Cardiac fibroblast (primary cell): Measurements from ENCODE around the gene WDR7.

Experiments used
- DNase-seq, 2 donors: peaks; one replicate each; pipeline versions ENCODE4 v3.0.0 to v3.0.0-alpha.2; 2010; ENCODE audit warnings: low read depth in 2 of 2
- H3K4me3 ChIP-seq, 2 donors: replicated peaks in 1 of 2; 1 replicate in 1 of 2; 2 replicates in 1 of 2; pipeline ENCODE4 v1.5.1; 2011; ENCODE audit warnings: low read depth in 2 of 2, low read length in 2 of 2, mild to moderate bottlenecking in 2 of 2, moderate library complexity in 1 of 2
- CTCF ChIP-seq: IDR thresholded peaks from one replicate; pipeline ENCODE4 v1.5.1; 2011; ENCODE audit warnings: low read depth, mild to moderate bottlenecking, low read length, inconsistent platforms

The WDR7 gene

GRCh38 chr18:56937874-56938430 lies 286.8 kb downstream of the WDR7 start:
- peak; percentile 13 to 17 for DNase-seq
- TF ChIP-seq CTCF, result no peak
- H3K4me3 ChIP-seq, result no peak overlapping the region

GRCh38 chr18:56945171-56946083 lies 294.3 kb downstream of the WDR7 start:
- no peak overlapping the region for H3K4me3 ChIP-seq
- DNase-seq, result peak in 1 of 2 donors; percentile 10
- TF ChIP-seq CTCF, result no peak

- TF ChIP-seq CTCF, result no peak
- H3K4me3 ChIP-seq, result no peak overlapping the region
These were observed 296.1 kb downstream of the WDR7 start for GRCh38 chr18:56947236-56947635.

GRCh38 chr18:56952026-56952425 lies 300.9 kb downstream of the WDR7 start:
- no peak for DNase-seq
- no peak overlapping the region for H3K4me3 ChIP-seq
- TF ChIP-seq CTCF, result no peak

More at GRCh38 chr18:56947236-56947635, 296.1 kb downstream of the WDR7 start:
- DNase-seq, result no peak

- DNase-seq, result peak in 1 of 2 donors; percentile 13
- no peak for TF ChIP-seq CTCF
These were observed 302.5 kb downstream of the WDR7 start for GRCh38 chr18:56953428-56954198.

GRCh38 chr18:56955490-56955889 lies 304.3 kb downstream of the WDR7 start:
- DNase-seq, result no peak
- no peak for TF ChIP-seq CTCF

More at GRCh38 chr18:56953428-56954198, 302.5 kb downstream of the WDR7 start:
- no peak overlapping the region for H3K4me3 ChIP-seq

More at GRCh38 chr18:56955490-56955889, 304.3 kb downstream of the WDR7 start:
- H3K4me3 ChIP-seq, result no peak overlapping the region
